ENCODE measurements around the gene RGS8. TPM values are rescaled to one million over a fixed set of nuclear protein-coding genes. Genes with fewer than 3 reads are reported as not detected.

The RGS8 gene
- total and polyA plus RNA-seq, 10 of the 15 experiments (the other 5 are each of a cell fraction or from before 2014, with no cell fraction given) = 0.03 to 0.62 (median 0.33) TPM

DNA sequence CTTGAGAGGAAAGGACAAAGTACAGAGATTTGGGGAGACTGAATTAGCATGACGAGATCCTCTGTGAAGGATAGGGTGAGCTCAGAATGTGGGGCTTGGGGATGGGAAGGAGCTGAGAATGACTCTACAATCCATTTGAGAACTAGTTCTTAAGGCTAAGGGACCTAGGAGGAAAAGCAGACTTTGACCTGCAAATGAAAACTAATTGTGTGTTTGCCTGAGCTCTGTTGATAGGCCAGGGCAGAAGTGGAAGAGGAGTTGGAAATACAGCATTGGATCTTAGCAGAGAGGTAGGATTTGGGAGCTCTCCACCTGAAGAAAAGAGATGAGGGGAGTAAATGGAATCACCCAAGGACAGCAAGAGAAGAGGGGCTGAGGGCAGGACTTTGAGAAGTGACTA is 2.1 kb upstream of the RGS8 start:
- H3K9ac ChIP-seq (ENCODE audit: control insufficient read depth, insufficient read depth, low read length) = no peak overlapping the region
- DNase-seq (ENCODE audit: low read depth, low spot score) (no peak), ATAC-seq (no peak), FAIRE-seq (no peak)
- BruUV-seq (replicated peaks) = no TSS peak
- no peaks in the 10 kb centered on the region for H3K36me3 ChIP-seq (ENCODE audit: control insufficient read depth in 2 of 2, insufficient read depth in 2 of 2, low read length in 1 of 2)
- H3K79me2 ChIP-seq (ENCODE audit: control insufficient read depth, insufficient read depth, low read length) = no peaks in the 10 kb centered on the region
- H3K9me3 ChIP-seq (replicated peaks; ENCODE audit: control insufficient read depth, insufficient read depth, low read length) = no peaks in the 10 kb centered on the region; the same call in 1 of the 3 replicates
- H3K4me1 ChIP-seq (ENCODE audit: control insufficient read depth, insufficient read depth, low read length) = 0 out of 2 replicates have a peak, but pooled peaks cover 2% of the 10 kb centered on the region
- ChIA-PET RAD21 (ENCODE audit: unreplicated experiment) (interaction anchor here (1.5 kb wide), 1 partner anchor 96 kb away, joined by 5 read pairs; no protein-coding TSS in a partner anchor), SMC1A (ENCODE audit: uncharacterized antibody, unreplicated experiment) (interaction anchor here (0.8 to 1.3 kb wide), 3 partner anchors 28 to 98 kb away, joined by 3 to 4 read pairs (median 3); no protein-coding TSS in a partner anchor), POLR2A (no interaction called here), CTCF (interaction anchor here (1.0 to 1.7 kb wide), 4 partner anchors 91 to 100 kb away, joined by 3 to 5 read pairs (median 4); no protein-coding TSS in a partner anchor)
- H3K4me3 ChIP-seq = no peak overlapping the region
- no peaks in the 10 kb centered on the region for H4K20me1 ChIP-seq (ENCODE audit: control insufficient read depth, insufficient read depth)
- 73% methylated on average over 1 of the region's 1 CpG for WGBS (ENCODE audit: insufficient coverage, insufficient replicate concordance, low lambda C conversion rate, missing lambda C conversion rate)
- in situ Hi-C loops (cut with MboI) (no loop called here), intact Hi-C loops (cut with micrococcal nuclease; ENCODE audit: unreplicated experiment) (no loop called here)
- H3K27ac ChIP-seq (ENCODE audit: control insufficient read depth, insufficient read depth) = no peak overlapping the region
- H2AFZ ChIP-seq (ENCODE audit: control insufficient read depth, low read depth, low read length) = no peak overlapping the region
- no peaks in the 10 kb centered on the region; a peak in 1 of 4 replicates for H3K27me3 ChIP-seq (replicated peaks in 1 of 2; ENCODE audit: control insufficient read depth in 2 of 2, insufficient read depth in 2 of 2, low read length in 1 of 2)
- H3K4me2 ChIP-seq (ENCODE audit: control insufficient read depth, insufficient read depth) = no peak overlapping the region
- TF ChIP-seq SIN3A (IDR thresholded peaks at IDR 0.05; ENCODE audit: low read depth, low read length) = no peak
- no peak for TF ChIP-seq MTA2 (IDR thresholded peaks at IDR 0.05; ENCODE audit: low read depth)
- TF ChIP-seq, protein P1, sequence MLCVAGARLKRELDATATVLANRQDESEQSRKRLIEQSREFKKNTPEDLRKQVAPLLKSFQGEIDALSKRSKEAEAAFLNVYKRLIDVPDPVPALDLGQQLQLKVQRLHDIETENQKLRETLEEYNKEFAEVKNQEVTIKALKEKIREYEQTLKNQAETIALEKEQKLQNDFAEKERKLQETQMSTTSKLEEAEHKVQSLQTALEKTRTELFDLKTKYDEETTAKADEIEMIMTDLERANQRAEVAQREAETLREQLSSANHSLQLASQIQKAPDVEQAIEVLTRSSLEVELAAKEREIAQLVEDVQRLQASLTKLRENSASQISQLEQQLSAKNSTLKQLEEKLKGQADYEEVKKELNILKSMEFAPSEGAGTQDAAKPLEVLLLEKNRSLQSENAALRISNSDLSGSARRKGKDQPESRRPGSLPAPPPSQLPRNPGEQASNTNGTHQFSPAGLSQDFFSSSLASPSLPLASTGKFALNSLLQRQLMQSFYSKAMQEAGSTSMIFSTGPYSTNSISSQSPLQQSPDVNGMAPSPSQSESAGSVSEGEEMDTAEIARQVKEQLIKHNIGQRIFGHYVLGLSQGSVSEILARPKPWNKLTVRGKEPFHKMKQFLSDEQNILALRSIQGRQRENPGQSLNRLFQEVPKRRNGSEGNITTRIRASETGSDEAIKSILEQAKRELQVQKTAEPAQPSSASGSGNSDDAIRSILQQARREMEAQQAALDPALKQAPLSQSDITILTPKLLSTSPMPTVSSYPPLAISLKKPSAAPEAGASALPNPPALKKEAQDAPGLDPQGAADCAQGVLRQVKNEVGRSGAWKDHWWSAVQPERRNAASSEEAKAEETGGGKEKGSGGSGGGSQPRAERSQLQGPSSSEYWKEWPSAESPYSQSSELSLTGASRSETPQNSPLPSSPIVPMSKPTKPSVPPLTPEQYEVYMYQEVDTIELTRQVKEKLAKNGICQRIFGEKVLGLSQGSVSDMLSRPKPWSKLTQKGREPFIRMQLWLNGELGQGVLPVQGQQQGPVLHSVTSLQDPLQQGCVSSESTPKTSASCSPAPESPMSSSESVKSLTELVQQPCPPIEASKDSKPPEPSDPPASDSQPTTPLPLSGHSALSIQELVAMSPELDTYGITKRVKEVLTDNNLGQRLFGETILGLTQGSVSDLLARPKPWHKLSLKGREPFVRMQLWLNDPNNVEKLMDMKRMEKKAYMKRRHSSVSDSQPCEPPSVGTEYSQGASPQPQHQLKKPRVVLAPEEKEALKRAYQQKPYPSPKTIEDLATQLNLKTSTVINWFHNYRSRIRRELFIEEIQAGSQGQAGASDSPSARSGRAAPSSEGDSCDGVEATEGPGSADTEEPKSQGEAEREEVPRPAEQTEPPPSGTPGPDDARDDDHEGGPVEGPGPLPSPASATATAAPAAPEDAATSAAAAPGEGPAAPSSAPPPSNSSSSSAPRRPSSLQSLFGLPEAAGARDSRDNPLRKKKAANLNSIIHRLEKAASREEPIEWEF (IDR thresholded peaks at IDR 0.05; ENCODE audit: insufficient replicate concordance, low read depth, low read length) = no peak
- TF ChIP-seq KDM1A (IDR thresholded peaks at IDR 0.05; ENCODE audit: borderline replicate concordance) = no peak
- no peak for TF ChIP-seq SIX5 (IDR thresholded peaks at IDR 0.05; ENCODE audit: low read depth, low read length, severe bottlenecking)
- TF ChIP-seq, protein P2, sequence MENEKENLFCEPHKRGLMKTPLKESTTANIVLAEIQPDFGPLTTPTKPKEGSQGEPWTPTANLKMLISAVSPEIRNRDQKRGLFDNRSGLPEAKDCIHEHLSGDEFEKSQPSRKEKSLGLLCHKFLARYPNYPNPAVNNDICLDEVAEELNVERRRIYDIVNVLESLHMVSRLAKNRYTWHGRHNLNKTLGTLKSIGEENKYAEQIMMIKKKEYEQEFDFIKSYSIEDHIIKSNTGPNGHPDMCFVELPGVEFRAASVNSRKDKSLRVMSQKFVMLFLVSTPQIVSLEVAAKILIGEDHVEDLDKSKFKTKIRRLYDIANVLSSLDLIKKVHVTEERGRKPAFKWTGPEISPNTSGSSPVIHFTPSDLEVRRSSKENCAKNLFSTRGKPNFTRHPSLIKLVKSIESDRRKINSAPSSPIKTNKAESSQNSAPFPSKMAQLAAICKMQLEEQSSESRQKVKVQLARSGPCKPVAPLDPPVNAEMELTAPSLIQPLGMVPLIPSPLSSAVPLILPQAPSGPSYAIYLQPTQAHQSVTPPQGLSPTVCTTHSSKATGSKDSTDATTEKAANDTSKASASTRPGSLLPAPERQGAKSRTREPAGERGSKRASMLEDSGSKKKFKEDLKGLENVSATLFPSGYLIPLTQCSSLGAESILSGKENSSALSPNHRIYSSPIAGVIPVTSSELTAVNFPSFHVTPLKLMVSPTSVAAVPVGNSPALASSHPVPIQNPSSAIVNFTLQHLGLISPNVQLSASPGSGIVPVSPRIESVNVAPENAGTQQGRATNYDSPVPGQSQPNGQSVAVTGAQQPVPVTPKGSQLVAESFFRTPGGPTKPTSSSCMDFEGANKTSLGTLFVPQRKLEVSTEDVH (IDR thresholded peaks at IDR 0.05; ENCODE audit: low read depth, partially characterized antibody) = no peak
- TF ChIP-seq BHLHE40 (IDR thresholded peaks at IDR 0.05; ENCODE audit: borderline replicate concordance in 1 of 2, low read depth in 2 of 2, low read length in 1 of 2) = no peak
- TF ChIP-seq, protein P3, sequence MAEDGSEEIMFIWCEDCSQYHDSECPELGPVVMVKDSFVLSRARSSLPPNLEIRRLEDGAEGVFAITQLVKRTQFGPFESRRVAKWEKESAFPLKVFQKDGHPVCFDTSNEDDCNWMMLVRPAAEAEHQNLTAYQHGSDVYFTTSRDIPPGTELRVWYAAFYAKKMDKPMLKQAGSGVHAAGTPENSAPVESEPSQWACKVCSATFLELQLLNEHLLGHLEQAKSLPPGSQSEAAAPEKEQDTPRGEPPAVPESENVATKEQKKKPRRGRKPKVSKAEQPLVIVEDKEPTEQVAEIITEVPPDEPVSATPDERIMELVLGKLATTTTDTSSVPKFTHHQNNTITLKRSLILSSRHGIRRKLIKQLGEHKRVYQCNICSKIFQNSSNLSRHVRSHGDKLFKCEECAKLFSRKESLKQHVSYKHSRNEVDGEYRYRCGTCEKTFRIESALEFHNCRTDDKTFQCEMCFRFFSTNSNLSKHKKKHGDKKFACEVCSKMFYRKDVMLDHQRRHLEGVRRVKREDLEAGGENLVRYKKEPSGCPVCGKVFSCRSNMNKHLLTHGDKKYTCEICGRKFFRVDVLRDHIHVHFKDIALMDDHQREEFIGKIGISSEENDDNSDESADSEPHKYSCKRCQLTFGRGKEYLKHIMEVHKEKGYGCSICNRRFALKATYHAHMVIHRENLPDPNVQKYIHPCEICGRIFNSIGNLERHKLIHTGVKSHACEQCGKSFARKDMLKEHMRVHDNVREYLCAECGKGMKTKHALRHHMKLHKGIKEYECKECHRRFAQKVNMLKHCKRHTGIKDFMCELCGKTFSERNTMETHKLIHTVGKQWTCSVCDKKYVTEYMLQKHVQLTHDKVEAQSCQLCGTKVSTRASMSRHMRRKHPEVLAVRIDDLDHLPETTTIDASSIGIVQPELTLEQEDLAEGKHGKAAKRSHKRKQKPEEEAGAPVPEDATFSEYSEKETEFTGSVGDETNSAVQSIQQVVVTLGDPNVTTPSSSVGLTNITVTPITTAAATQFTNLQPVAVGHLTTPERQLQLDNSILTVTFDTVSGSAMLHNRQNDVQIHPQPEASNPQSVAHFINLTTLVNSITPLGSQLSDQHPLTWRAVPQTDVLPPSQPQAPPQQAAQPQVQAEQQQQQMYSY (CRISPR knock-in tag; IDR thresholded peaks at IDR 0.05) = no peak
- TF ChIP-seq WRNIP1 (IDR thresholded peaks at IDR 0.05; ENCODE audit: borderline replicate concordance, low read depth, low read length) = no peak
- TF ChIP-seq ZNF207 (IDR thresholded peaks at IDR 0.05; ENCODE audit: borderline replicate concordance) = no peak
- TF ChIP-seq ZNF217 (IDR thresholded peaks at IDR 0.05) = no peak
- no peak for TF ChIP-seq PAX8 (IDR thresholded peaks at IDR 0.05)
- TF ChIP-seq RB1 (IDR thresholded peaks at IDR 0.05; ENCODE audit: borderline replicate concordance) = no peak

Measured in GM12878 (cell line).